Right atrium auricular region (tissue), 2 donors: ENCODE data around the gene MYH3. TPM values are rescaled to one million over a fixed set of nuclear protein-coding genes. Genes with fewer than 3 reads are reported as not detected.
"Not testable (repeated sequence)": the region's sequence is repeated elsewhere in the genome, so short reads cannot be mapped to it uniquely, and the experiment has no call there.

ENCODE experiments used
- DNase-seq: peaks from one replicate; pipeline ENCODE4 v3.0.0-alpha.2; 2019; ENCODE audit warnings: low spot score
- H3K27ac ChIP-seq, 2 donors: fragments of 200-600 bp; sonication (generic); 1 replicate in 1 of 2; 2 replicates in 1 of 2; pipeline ENCODE4 v1.5.1; 2016 to 2019
- H3K27me3 ChIP-seq, 2 donors: fragments of 200-600 bp; sonication (generic); one replicate each; pipeline versions ENCODE4 v1.5.1 to v1.6.0; 2017 to 2019
- H3K36me3 ChIP-seq: fragments of 200-600 bp; sonication (generic); one replicate; pipeline ENCODE4 v1.5.1; 2016
- H3K4me1 ChIP-seq, 2 donors: fragments of 200-600 bp; sonication (generic); one replicate each; pipeline versions ENCODE4 v1.5.1 to v1.6.0; 2017 to 2019
- H3K4me3 ChIP-seq, 2 donors: fragments of 200-600 bp; sonication (generic); 1 replicate in 1 of 2; 2 replicates in 1 of 2; pipeline ENCODE4 v1.5.1; 2017 to 2019; ENCODE audit warnings: mild to moderate bottlenecking in 1 of 2, moderate library complexity in 1 of 2
- H3K9me3 ChIP-seq, 2 donors: fragments of 200-600 bp; sonication (generic); one replicate each; pipeline ENCODE4 v1.5.1; 2019
- total RNA-seq, 2 donors: library from RNA; depleted of rRNA; stranded (reverse); fragments of >200 nt; gene quantifications; one replicate each; pipeline ENCODE4 v1.1.0, GENCODE V29; 2016
- TF ChIP-seq, protein P1 (sequence below), 2 donors: fragments of 200-600 bp; sonication (generic); IDR thresholded peaks; one replicate each; pipeline ENCODE4 v1.5.1; 2019; ENCODE audit warnings: antibody characterized with exemption in 2 of 2

The MYH3 gene
- total RNA-seq, 2 donors from 2014 or later = 0.22 to 0.43 TPM

DNA sequence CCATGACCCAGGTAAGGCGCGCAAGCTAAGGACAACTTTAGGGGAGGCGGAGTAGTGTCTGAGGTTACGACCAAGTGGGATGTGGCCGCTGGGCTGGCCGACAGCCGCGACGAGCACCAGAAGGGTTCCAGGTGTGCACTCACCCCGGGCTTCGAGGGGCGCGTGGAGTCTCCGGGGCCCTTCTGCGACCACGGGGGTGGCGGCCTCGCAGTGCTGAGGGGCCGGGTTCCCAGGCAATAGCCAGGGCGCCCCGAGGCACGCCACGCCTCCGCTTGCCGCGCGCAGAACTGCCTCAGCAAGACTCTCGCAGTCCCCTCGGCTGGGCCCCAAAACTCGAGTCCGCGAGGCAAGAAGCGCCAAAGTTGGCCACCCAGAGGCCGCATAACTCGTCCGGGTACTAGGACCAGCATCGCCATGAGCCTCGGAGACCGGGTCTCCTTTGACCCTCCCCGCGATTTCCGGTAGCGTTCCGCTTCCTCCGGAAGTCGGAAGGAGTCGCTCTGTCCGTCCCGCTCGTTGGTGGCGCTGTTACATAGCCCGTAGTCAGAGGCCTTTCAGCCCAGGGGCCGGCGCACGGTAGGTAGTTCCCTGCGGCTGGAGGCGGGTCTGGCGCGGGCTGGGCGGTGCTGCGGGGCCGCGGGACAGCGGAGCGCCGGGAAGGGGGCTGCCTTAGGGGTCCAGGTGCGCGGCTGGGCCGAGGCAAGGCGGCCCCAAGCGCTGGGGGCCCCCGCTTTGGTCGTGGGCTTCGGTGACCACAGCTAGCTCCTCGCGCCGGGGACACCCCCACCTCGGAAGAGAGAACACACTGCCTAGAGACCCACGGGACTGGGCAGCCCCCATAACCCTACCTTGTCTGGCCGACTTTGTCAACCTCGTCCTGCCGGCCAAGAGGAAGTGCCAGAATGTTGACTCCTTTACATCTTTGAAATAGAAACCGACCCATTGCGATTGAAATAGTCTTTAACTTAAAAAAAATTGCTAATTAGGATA, 40.3 kb upstream of the MYH3 start, which contains the start of the genes ADPRM and SCO1:
ADPRM (plus strand) TSS at position 503 of the 990 bp plus-strand sequence. CDS start 7,333 bp downstream, outside the sequence.
SCO1 (minus strand) TSS at position 442 of the 990 bp plus-strand sequence; CDS start at position 416, 26 bp downstream.
- Histone ChIP-seq H3K27ac (peak within 1 kb of the TSS; percentile 86 to 93), H3K36me3 (peaks cover 25% of the 10 kb centered on the region), H3K27me3 (no peaks in the 10 kb centered on the region), H3K4me1 (peaks cover 0 to 23% of the 10 kb centered on the region in 2 donors), H3K4me3 (peak within 1 kb of the TSS; percentile 93 to 99), H3K9me3 (no peaks in the 10 kb centered on the region)
- peak; percentile 93 for DNase-seq
- TF ChIP-seq, protein P1, sequence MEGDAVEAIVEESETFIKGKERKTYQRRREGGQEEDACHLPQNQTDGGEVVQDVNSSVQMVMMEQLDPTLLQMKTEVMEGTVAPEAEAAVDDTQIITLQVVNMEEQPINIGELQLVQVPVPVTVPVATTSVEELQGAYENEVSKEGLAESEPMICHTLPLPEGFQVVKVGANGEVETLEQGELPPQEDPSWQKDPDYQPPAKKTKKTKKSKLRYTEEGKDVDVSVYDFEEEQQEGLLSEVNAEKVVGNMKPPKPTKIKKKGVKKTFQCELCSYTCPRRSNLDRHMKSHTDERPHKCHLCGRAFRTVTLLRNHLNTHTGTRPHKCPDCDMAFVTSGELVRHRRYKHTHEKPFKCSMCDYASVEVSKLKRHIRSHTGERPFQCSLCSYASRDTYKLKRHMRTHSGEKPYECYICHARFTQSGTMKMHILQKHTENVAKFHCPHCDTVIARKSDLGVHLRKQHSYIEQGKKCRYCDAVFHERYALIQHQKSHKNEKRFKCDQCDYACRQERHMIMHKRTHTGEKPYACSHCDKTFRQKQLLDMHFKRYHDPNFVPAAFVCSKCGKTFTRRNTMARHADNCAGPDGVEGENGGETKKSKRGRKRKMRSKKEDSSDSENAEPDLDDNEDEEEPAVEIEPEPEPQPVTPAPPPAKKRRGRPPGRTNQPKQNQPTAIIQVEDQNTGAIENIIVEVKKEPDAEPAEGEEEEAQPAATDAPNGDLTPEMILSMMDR (IDR thresholded peaks at IDR 0.05) = peak; percentile 18 to 62

DNA sequence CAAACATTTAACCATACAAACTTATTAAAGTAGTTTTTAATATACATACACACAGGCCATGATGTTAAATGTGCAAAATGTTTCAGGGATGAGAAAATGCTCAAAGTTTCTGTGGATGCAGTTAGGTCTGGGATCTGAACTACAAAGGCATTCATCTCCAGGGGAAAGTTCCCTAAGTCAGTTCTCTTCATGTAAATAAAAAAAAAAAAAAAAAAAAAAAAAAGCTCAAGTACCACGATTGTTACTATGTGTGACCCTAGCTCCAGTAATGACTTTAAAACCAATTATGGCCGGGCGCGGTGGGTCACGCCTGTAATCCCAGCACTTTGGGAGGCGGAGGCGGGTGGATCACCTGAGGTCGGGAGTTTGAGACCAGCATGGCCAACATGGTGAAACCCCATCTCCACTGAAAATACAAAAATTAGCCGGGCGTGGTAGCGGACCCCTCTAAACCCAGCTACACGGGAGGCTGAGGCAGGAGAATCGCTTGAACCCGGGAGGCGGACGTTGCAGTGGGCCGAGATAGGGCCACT, 38.8 kb upstream of the MYH3 start:
- Histone ChIP-seq H3K36me3 (peaks cover 39% of the 10 kb centered on the region), H3K4me3 (peak overlapping the region in 1 of 2 donors; percentile 99), H3K4me1 (peaks cover 0 to 20% of the 10 kb centered on the region in 2 donors)
- H3K27me3 ChIP-seq, H3K27ac ChIP-seq, DNase-seq, H3K9me3 ChIP-seq: not testable (repeated sequence)

DNA sequence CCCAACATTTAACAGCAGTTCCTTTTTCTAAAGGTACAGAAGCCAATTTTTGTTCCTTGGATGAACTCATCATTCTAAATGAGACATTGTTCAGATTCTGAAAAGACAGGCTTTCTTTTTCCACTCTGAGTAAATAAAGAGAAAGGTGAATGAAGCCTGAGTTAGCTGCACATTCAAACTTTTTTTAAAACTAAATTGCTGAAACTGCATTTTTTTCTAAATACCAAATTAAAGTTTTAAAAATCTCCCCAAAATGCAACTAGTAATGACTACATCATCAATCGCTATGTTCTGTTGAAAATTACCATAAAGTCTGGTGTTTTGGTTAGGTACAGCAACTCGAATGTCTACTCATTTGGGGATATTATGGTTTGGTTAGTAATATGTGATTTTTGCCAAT, 30.4 kb upstream of the MYH3 start:
- Histone ChIP-seq H3K4me3 (no peak overlapping the region), H3K4me1 (no peaks in the 10 kb centered on the region), H3K27ac (no peak overlapping the region), H3K36me3 (peaks cover 53% of the 10 kb centered on the region), H3K9me3 (no peaks in the 10 kb centered on the region), H3K27me3 (no peaks in the 10 kb centered on the region)
- TF ChIP-seq, protein P1 (IDR thresholded peaks at IDR 0.05) = no peak
- no peak for DNase-seq

DNA sequence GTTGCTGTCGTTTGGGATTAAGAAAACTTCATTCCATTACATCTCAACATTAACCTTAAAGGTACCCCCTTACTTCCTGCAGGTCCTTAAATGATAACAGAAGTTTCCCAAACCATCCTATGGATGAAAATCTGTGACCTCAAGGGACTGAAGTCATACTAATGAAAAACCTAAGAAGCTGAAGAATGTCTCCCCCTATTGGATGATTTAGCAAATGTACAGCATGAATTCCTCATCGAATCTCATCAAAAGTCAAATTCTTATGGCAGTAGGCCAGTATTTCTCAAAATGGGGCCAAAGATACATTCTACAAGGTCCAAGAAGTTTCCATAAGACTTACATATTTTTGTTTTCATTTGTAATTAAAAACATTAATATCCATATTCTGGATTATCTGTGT, 26.7 kb upstream of the MYH3 start:
- DNase-seq = no peak
- Histone ChIP-seq H3K4me3 (no peak overlapping the region), H3K27me3 (no peaks in the 10 kb centered on the region), H3K9me3 (no peaks in the 10 kb centered on the region), H3K27ac (no peak overlapping the region), H3K36me3 (peaks cover 64% of the 10 kb centered on the region), H3K4me1 (no peaks in the 10 kb centered on the region)
- TF ChIP-seq, protein P1 (IDR thresholded peaks at IDR 0.05) = peak in 1 of 2 donors; percentile 24

DNA sequence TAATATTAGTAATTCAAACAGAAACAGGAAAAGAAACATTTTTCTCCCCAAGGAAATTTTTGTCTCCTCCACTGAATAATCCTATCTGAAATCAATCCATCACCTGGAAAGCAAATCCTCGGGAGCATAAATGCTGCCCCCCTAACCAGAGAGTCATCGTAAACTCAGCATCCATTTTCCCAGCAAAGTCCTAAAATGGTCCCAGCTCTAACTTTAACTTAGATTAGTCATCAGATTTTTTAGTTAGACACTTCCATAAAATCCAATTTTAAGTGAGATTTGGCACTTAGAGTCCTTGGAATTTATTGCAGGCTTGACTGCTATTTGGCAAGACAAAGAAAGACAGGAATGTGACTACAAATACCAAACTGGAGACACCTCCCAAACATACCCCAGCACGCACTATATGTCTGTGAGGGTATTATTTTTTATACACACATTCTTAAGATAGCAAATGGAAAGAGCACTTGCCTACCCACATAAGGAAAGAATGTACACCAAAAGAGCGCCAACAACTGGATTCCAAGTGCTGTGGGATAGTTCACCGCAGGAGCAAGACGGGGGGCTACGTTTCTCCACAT, 24.8 kb upstream of the MYH3 start:
- Histone ChIP-seq H3K36me3 (peaks cover 74% of the 10 kb centered on the region), H3K27ac (peak overlapping the region in 1 of 2 donors; percentile 3), H3K9me3 (no peaks in the 10 kb centered on the region), H3K4me1 (no peaks in the 10 kb centered on the region), H3K4me3 (no peak overlapping the region), H3K27me3 (no peaks in the 10 kb centered on the region)
- no peak for DNase-seq
- TF ChIP-seq, protein P1 (IDR thresholded peaks at IDR 0.05) = no peak

DNA sequence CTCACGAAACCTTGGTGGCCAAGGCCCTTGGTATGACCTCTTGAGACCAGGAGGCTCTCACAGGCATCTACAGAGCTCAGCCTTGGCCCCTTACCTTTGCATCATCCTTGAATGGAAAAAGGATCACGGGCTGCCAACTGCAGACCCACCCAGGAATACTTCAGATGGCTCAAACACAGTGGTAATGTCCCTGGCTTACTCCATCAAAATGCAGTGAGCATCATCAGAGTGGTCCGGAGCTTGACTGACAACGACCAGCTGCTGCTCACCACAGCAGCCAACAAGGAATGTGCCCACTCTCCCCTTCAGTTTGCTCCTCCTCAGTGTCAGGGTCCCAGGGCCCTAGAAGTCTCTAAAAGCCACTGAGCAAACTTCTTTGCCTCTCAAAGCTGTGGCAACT, 17.6 kb upstream of the MYH3 start:
- no peaks in the 10 kb centered on the region for H3K9me3 ChIP-seq
- no peak overlapping the region for H3K27ac ChIP-seq
- DNase-seq = no peak
- H3K4me1 ChIP-seq = no peaks in the 10 kb centered on the region
- no peaks in the 10 kb centered on the region for H3K27me3 ChIP-seq
- no peak overlapping the region for H3K4me3 ChIP-seq
- TF ChIP-seq, protein P1 (IDR thresholded peaks at IDR 0.05) = no peak
- peaks cover 30% of the 10 kb centered on the region for H3K36me3 ChIP-seq
